Psoas muscle (tissue), 8 donors: ENCODE results near the gene SIRPA. TPM values are rescaled to one million over a fixed set of nuclear protein-coding genes. Genes with fewer than 3 reads are reported as not detected.

ENCODE experiments used
- ATAC-seq, 4 donors: fragments of 200-7000 bp; cut with Tn5 transposase; one replicate each; pipeline ENCODE4 v1.9.1; 2020; ENCODE audit warnings: moderate library complexity in 3 of 4, mild to moderate bottlenecking in 2 of 4
- DNase-seq, 2 donors: peaks; one replicate each; pipeline ENCODE4 v3.0.0-alpha.2; 2020
- H3K27ac ChIP-seq: fragments of 200-600 bp; one replicate; pipeline ENCODE4 v1.8.0; 2022
- H3K27me3 ChIP-seq, 3 donors: fragments of 200-600 bp in 1 of 3; one replicate each; pipeline versions ENCODE4 v1.6.1 to v1.8.0; 2013 to 2022; ENCODE audit warnings: low read length in 2 of 3, mild to moderate bottlenecking in 2 of 3, moderate library complexity in 1 of 3; ENCODE audit not compliant: insufficient read depth in 3 of 3
- H3K36me3 ChIP-seq, 2 donors: fragments of 200-600 bp in 1 of 2; one replicate each; pipeline versions ENCODE4 v1.6.1 to v1.8.0; 2013 to 2022; ENCODE audit warnings: low read depth in 1 of 2, mild to moderate bottlenecking in 1 of 2, moderate library complexity in 1 of 2; ENCODE audit not compliant: insufficient read depth in 1 of 2
- H3K4me1 ChIP-seq: fragments of 200-600 bp; one replicate; pipeline ENCODE4 v1.8.0; 2022
- H3K4me3 ChIP-seq: fragments of 200-600 bp; one replicate; pipeline ENCODE4 v1.8.0; 2022; ENCODE audit warnings: mild to moderate bottlenecking
- H3K9me3 ChIP-seq: fragments of 200-600 bp; one replicate; pipeline ENCODE4 v1.8.0; 2022
- CTCF ChIP-seq: fragments of 200-600 bp; IDR thresholded peaks from one replicate; pipeline ENCODE4 v1.8.0; 2022; ENCODE audit warnings: antibody characterized with exemption
- WGBS, 3 donors: extraction: QIAGEN DNeasy Blood & Tissue Kit; methylation state at CpG; one replicate each; pipeline versions ENCODE4 v1.1.6 to v1.1.7; 2013; 5-methylcytosine and 5-hydroxymethylcytosine counted together
- intact Hi-C, 2 donors: fragments of 100-400 bp; cut with DNase I; formaldehyde crosslinking; loops; one replicate each; pipeline versions ENCODE4 v1.11.0 to v1.14.2; 2022
- polyA plus RNA-seq, 3 donors: library from polyadenylated mRNA; stranded (reverse); fragments of 200-250 nt; gene quantifications; one replicate each; pipeline ENCODE4 v1.2.3, GENCODE V29; 2013
- total RNA-seq, 4 donors: library from RNA; stranded (reverse); fragmentation: NEBNext Ultra II Directional in 2 of 4; extraction: Animal tissue kit (Norgen Biotek cat#: 25700) in 2 of 4; gene quantifications; one replicate each; pipeline versions ENCODE4 v1.2.1 to v1.2.4, GENCODE V29; 2021 to 2023
- donor health status: healthy with polysubstance abuse.
- donor health status: DM: no; HTN: no; CAD: no; lungs with moderate emphysema.
- donor health status: Bipolar disorder and iron deficiency.
- donor health status: healthy.
- donor health status: DM: yes; HTN: yes; CAD: no.
- donor health status: DM: no; HTN: no; CAD: no.
- donor health status: DM: no; HTN: no; CAD: no.
- donor health status: DM: yes; HTN: yes; CAD: no.

SIRPA gene
- total and polyA plus RNA-seq, 7 donors, result 6.2 to 42.9 (median 15.3) TPM

- Histone ChIP-seq H3K27ac (no peak overlapping the region), H3K9me3 (no peaks in the 10 kb centered on the region), H3K4me1 (peaks cover 12% of the 10 kb centered on the region), H3K27me3 (no peaks in the 10 kb centered on the region), H3K4me3 (no peak overlapping the region), H3K36me3 (no peaks in the 10 kb centered on the region)
- ATAC-seq, result no peak
- TF ChIP-seq CTCF, result no peak
- DNase-seq, result peak in 1 of 2 donors; percentile 47
- 72 to 76% (median 76%) methylated on average over 9 of the region's 9 CpGs for WGBS, 3 donors
- intact Hi-C loops, result loop anchor here in 1 of 2 donors (5.0 kb wide), 1 partner anchor 64 kb away; no protein-coding TSS in a partner anchor
Measured at GRCh38 chr20:1885940-1886693, 9.1 kb upstream of the SIRPA start.

GRCh38 chr20:1887321-1887720, 7.9 kb upstream of the SIRPA start:
- intact Hi-C loops, result loop anchor here in 1 of 2 donors (5.0 kb wide), 1 partner anchor 65 kb away; no protein-coding TSS in a partner anchor
- Histone ChIP-seq H3K4me1 (peaks cover 6% of the 10 kb centered on the region), H3K9me3 (no peaks in the 10 kb centered on the region), H3K4me3 (no peak overlapping the region), H3K36me3 (no peaks in the 10 kb centered on the region), H3K27me3 (no peaks in the 10 kb centered on the region), H3K27ac (peak overlapping the region; percentile 4)
- DNase-seq (peak; percentile 39 to 66), ATAC-seq (peak; percentile 63 to 88 (median 71))
- 6 to 14% (median 13%) methylated on average over 5 of the region's 5 CpGs for WGBS, 3 donors
- TF ChIP-seq CTCF, result no peak

GRCh38 chr20:1887756-1888155, 7.5 kb upstream of the SIRPA start:
- H3K4me1 ChIP-seq, result peaks cover 10% of the 10 kb centered on the region
- H3K4me3 ChIP-seq, result no peak overlapping the region
- H3K9me3 ChIP-seq, result no peaks in the 10 kb centered on the region
- WGBS, 3 donors, result 57 to 82% (median 66%) methylated on average over 2 of the region's 2 CpGs
- DNase-seq, result no peak
- peak overlapping the region; percentile 4 for H3K27ac ChIP-seq
- no peaks in the 10 kb centered on the region for H3K27me3 ChIP-seq
- H3K36me3 ChIP-seq, result no peaks in the 10 kb centered on the region
- no peak for TF ChIP-seq CTCF
- ATAC-seq, result no peak
- intact Hi-C loops, result loop anchor here in 1 of 2 donors (5.0 kb wide), 1 partner anchor 65 kb away; no protein-coding TSS in a partner anchor

GRCh38 chr20:1888796-1889463, 6.3 kb upstream of the SIRPA start:
- H3K27me3 ChIP-seq, result no peaks in the 10 kb centered on the region
- H3K27ac ChIP-seq, result no peak overlapping the region
- ATAC-seq (peak in 2 of 4 donors; percentile 19 to 25), DNase-seq (peak in 1 of 2 donors; percentile 63)
- WGBS, 3 donors, result 60 to 70% (median 66%) methylated on average over 7 of the region's 7 CpGs
- H3K9me3 ChIP-seq, result no peaks in the 10 kb centered on the region
- peaks cover 21% of the 10 kb centered on the region for H3K4me1 ChIP-seq
- TF ChIP-seq CTCF, result no peak
- intact Hi-C loops, result loop anchor here in 1 of 2 donors (5.0 kb wide), 1 partner anchor 67 kb away; no protein-coding TSS in a partner anchor
- no peaks in the 10 kb centered on the region for H3K36me3 ChIP-seq
- no peak overlapping the region for H3K4me3 ChIP-seq
